Panc1 (cell line): ENCODE results near the gene IL2RA. TPM values are rescaled to one million over a fixed set of nuclear protein-coding genes. Genes with fewer than 3 reads are reported as not detected.
A peak's percentile ranks its signal among the peaks of the same experiment; 100 is the strongest.

ENCODE experiments used
- ATAC-seq: fragments of 200-7000 bp; cut with Tn5 transposase; 2 replicates; pipeline ENCODE4 v1.9.1; 2020; ENCODE audit warnings: mild to moderate bottlenecking, moderate library complexity
- BruUV-seq: library from RNA; stranded (reverse); fragments of 400-500 nt; replicated peaks from 2 replicates; lab custom pipeline; 2021; lab: Mats Ljungman, UMichigan
- CTCF ChIA-PET: fragments of 300-600 bp; sonication (Branson Sonifier 250); formaldehyde crosslinking; loops from one replicate; lab custom pipeline; 2022; ENCODE audit warnings: antibody characterized with exemption; lab: Charles Lee
- POLR2A ChIA-PET: fragments of 300-600 bp; sonication (Branson Sonifier 250); formaldehyde crosslinking; loops from one replicate; lab custom pipeline; 2022; ENCODE audit warnings: antibody characterized with exemption; lab: Charles Lee
- DNase-seq: peaks from one replicate; pipeline ENCODE4 v3.0.0-alpha.2; 2010; ENCODE audit warnings: low read depth, low spot score
- H3K27ac ChIP-seq: 2 replicates; pipeline ENCODE4 v1.5.1; 2011; ENCODE audit warnings: mild to moderate bottlenecking, low read length, inconsistent platforms
- H3K27me3 ChIP-seq: fragments of 200-500 bp; sonication (Bioruptor generic); 2 replicates; pipeline ENCODE4 v1.6.0; 2014; ENCODE audit warnings: low read length, inconsistent platforms; ENCODE audit not compliant: control insufficient read depth, insufficient read depth
- H3K36me3 ChIP-seq: fragments of 200-500 bp; sonication (Bioruptor generic); 2 replicates; pipeline ENCODE4 v1.5.1; 2014; ENCODE audit warnings: inconsistent platforms, mild to moderate bottlenecking, low read length, moderate library complexity; ENCODE audit not compliant: control insufficient read depth, insufficient read depth
- H3K4me1 ChIP-seq: 2 replicates; pipeline ENCODE4 v1.5.1; 2011; ENCODE audit warnings: inconsistent platforms, mild to moderate bottlenecking, low read length, moderate library complexity; ENCODE audit not compliant: control insufficient read depth, insufficient read depth
- H3K4me3 ChIP-seq, 2 experiments: 2 replicates each; pipeline ENCODE4 v1.5.1; 2011 to 2012; ENCODE audit warnings: low read depth in 2 of 2, low read length in 2 of 2, mild to moderate bottlenecking in 2 of 2, inconsistent platforms in 1 of 2, moderate library complexity in 1 of 2
- H3K9me3 ChIP-seq: fragments of 200-500 bp; sonication (Bioruptor generic); 2 replicates; pipeline ENCODE4 v1.5.1; 2014; ENCODE audit warnings: low read depth, mild to moderate bottlenecking, inconsistent platforms, low read length, moderate library complexity; ENCODE audit not compliant: control insufficient read depth, insufficient read depth
- POLR2AphosphoS5 ChIP-seq: IDR thresholded peaks from 2 replicates; pipeline ENCODE4 v1.6.1; 2012; ENCODE audit warnings: mild to moderate bottlenecking, low read depth, low read length, moderate library complexity
- SIN3A ChIP-seq: IDR thresholded peaks from 2 replicates; pipeline ENCODE4 v1.6.1; 2012; ENCODE audit warnings: low read depth, mild to moderate bottlenecking, low read length, moderate library complexity, borderline replicate concordance; ENCODE audit not compliant: insufficient read depth
- TCF7L2 ChIP-seq: IDR thresholded peaks from 2 replicates; pipeline ENCODE4 v1.6.1; 2011; ENCODE audit warnings: mild to moderate bottlenecking, low read depth, low read length, inconsistent platforms
- in situ Hi-C: cut with HindIII; loops from 2 replicates; pipeline ENCODE4 v1.10.0; 2016; ENCODE audit warnings: low sequenced_read_pairs, low pct_unique_long_range_greater_than_20kb
- intact Hi-C: fragments of 100-400 bp; cut with micrococcal nuclease; formaldehyde crosslinking; loops from one replicate; pipeline ENCODE4 v1.10.0; 2022; ENCODE audit not compliant: unreplicated experiment
- total RNA-seq: library from RNA; stranded (reverse); gene quantifications from one replicate; pipeline ENCODE4 v1.2.1, GENCODE V29; 2021; ENCODE audit not compliant: unreplicated experiment
- TF ChIP-seq, protein P1 (sequence below): fragments of 450-650 bp; IDR thresholded peaks from 2 replicates; pipeline ENCODE4 v1.5.1; 2017; ENCODE audit warnings: mild to moderate bottlenecking
- TF ChIP-seq, protein P2 (sequence below), 2 experiments: IDR thresholded peaks; 2 replicates each; pipeline ENCODE4 v1.6.1; 2011 to 2012; ENCODE audit warnings: low read depth in 2 of 2, control low read depth in 1 of 2, low read length in 1 of 2, mild to moderate bottlenecking in 1 of 2, moderate library complexity in 1 of 2; ENCODE audit not compliant: insufficient read depth in 1 of 2

Gene IL2RA
- total RNA-seq, 1 experiment from 2014 or later, result 0.33 TPM

DNA sequence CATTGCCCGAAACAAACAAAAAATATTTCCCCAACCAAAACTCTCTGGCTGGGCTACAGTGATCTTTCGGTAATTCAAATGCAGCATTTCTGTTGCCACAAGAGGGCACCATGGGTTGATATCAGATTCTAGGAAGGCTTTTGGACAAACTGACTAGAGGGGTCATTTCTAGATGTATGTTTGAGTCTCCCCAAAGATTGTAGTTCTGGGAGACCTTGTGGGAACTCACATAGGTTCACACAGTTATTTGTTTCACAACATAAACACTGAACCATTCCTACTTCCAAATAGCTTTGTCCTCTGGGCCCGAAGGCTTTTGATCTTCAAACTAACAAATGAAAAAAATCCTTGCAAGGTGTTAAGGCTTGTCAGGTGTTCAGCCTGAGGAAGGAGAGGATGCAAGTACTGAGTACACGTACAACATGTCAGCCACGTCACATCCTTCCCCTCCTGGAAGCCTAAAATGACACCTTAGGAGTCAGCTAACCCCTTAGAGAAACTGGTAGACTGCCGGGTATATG lies 47.9 kb downstream of the IL2RA start:
- Histone ChIP-seq H3K27me3 (no peaks in the 10 kb centered on the region), H3K9me3 (no peaks in the 10 kb centered on the region), H3K4me3 (no peak overlapping the region), H3K27ac (no peak overlapping the region), H3K4me1 (no peaks in the 10 kb centered on the region), H3K36me3 (no peaks in the 10 kb centered on the region)
- ATAC-seq, result peak; percentile 83
- CTCF ChIA-PET, result interaction anchor here (0.7 kb wide), 1 partner anchor 13 kb away, joined by 7 read pairs; no protein-coding TSS in a partner anchor
- peak; percentile 13 for DNase-seq
- no TSS peak for BruUV-seq
- POLR2A ChIA-PET, result no interaction called here
- TF ChIP-seq TCF7L2, result no peak
- no peak for TF ChIP-seq SIN3A
- TF ChIP-seq, protein P1, sequence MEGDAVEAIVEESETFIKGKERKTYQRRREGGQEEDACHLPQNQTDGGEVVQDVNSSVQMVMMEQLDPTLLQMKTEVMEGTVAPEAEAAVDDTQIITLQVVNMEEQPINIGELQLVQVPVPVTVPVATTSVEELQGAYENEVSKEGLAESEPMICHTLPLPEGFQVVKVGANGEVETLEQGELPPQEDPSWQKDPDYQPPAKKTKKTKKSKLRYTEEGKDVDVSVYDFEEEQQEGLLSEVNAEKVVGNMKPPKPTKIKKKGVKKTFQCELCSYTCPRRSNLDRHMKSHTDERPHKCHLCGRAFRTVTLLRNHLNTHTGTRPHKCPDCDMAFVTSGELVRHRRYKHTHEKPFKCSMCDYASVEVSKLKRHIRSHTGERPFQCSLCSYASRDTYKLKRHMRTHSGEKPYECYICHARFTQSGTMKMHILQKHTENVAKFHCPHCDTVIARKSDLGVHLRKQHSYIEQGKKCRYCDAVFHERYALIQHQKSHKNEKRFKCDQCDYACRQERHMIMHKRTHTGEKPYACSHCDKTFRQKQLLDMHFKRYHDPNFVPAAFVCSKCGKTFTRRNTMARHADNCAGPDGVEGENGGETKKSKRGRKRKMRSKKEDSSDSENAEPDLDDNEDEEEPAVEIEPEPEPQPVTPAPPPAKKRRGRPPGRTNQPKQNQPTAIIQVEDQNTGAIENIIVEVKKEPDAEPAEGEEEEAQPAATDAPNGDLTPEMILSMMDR, result peak; percentile 80
- TF ChIP-seq, protein P2, sequence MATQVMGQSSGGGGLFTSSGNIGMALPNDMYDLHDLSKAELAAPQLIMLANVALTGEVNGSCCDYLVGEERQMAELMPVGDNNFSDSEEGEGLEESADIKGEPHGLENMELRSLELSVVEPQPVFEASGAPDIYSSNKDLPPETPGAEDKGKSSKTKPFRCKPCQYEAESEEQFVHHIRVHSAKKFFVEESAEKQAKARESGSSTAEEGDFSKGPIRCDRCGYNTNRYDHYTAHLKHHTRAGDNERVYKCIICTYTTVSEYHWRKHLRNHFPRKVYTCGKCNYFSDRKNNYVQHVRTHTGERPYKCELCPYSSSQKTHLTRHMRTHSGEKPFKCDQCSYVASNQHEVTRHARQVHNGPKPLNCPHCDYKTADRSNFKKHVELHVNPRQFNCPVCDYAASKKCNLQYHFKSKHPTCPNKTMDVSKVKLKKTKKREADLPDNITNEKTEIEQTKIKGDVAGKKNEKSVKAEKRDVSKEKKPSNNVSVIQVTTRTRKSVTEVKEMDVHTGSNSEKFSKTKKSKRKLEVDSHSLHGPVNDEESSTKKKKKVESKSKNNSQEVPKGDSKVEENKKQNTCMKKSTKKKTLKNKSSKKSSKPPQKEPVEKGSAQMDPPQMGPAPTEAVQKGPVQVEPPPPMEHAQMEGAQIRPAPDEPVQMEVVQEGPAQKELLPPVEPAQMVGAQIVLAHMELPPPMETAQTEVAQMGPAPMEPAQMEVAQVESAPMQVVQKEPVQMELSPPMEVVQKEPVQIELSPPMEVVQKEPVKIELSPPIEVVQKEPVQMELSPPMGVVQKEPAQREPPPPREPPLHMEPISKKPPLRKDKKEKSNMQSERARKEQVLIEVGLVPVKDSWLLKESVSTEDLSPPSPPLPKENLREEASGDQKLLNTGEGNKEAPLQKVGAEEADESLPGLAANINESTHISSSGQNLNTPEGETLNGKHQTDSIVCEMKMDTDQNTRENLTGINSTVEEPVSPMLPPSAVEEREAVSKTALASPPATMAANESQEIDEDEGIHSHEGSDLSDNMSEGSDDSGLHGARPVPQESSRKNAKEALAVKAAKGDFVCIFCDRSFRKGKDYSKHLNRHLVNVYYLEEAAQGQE (IDR thresholded peaks at IDR 0.05; ENCODE audit: insufficient read depth in 1 of 2, low read depth in 2 of 2, low read length in 1 of 2), result no peak
- no peak for TF ChIP-seq POLR2AphosphoS5
- intact Hi-C loops (no loop called here), in situ Hi-C loops (no loop called here)

DNA sequence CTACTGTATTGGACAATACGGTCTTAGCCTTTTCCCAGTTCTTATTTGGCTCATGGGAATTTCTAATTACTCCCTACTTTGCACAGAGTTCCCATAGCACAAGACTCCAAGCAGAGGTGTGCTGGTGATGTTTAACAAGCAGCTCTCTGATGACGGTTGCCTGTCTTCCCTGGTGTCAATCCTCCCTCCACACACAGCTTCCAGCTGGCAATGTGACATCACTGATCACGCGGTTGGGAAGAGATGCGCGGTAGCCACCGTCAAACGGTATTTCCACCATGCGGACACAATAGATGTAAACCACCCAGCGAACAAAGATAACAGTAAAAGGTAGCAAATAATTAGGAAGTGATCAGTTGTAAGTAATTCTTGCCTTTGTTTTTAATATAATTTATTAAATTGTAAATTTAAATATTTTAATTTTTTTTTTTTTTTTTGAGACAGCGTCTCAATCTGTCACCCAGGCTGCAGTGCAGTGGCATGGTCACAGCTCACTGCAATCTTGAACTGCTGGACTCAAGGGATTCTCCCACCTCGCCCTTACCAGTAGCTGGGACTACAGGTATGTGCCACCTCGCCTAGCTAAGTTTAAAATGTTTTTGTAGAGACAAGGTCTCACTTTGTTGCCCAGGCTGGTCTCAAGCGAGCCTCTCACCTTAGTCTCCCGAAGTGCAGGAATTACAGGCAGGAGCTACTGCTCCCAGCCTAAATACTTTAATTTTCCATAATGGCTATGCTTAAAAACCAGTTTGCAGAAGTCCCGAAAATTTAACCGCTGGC lies 48.6 kb downstream of the IL2RA start:
- DNase-seq (no peak), ATAC-seq (peak; percentile 53)
- TF ChIP-seq, protein P1, result no peak
- TF ChIP-seq TCF7L2, result no peak
- TF ChIP-seq POLR2AphosphoS5, result no peak
- TF ChIP-seq SIN3A, result no peak
- TF ChIP-seq, protein P2 (IDR thresholded peaks at IDR 0.05; ENCODE audit: insufficient read depth in 1 of 2, low read depth in 2 of 2, low read length in 1 of 2), result no peak
- in situ Hi-C loops, result no loop called here
- Histone ChIP-seq H3K4me3 (no peak overlapping the region), H3K9me3 (no peaks in the 10 kb centered on the region), H3K4me1 (no peaks in the 10 kb centered on the region), H3K27me3 (no peaks in the 10 kb centered on the region), H3K27ac (no peak overlapping the region), H3K36me3 (no peaks in the 10 kb centered on the region)
- CTCF ChIA-PET, result interaction anchor here (0.6 to 0.9 kb wide), 3 partner anchors 12 to 389 kb away, joined by 3 to 7 read pairs (median 4); no protein-coding TSS in a partner anchor
- BruUV-seq, result no TSS peak
- intact Hi-C loops, result no loop called here
- POLR2A ChIA-PET, result no interaction called here
